ENCODE measurements around the gene METTL2A.
A peak's percentile ranks its signal among the peaks of the same experiment; 100 is the strongest.
"Not testable (repeated sequence)": the region's sequence is repeated elsewhere in the genome, so short reads cannot be mapped to it uniquely, and the experiment has no call there.

The METTL2A gene

GRCh38 chr17:62423647-62424461 lies at the start of gene METTL2A:
TSS of gene METTL2A (plus strand) at chr17:62423897. CDS start at chr17:62423903, 6 bp downstream.
- peak; percentile 57 to 58 for DNase-seq (ENCODE audit: low read depth in 2 of 2)

DNA sequence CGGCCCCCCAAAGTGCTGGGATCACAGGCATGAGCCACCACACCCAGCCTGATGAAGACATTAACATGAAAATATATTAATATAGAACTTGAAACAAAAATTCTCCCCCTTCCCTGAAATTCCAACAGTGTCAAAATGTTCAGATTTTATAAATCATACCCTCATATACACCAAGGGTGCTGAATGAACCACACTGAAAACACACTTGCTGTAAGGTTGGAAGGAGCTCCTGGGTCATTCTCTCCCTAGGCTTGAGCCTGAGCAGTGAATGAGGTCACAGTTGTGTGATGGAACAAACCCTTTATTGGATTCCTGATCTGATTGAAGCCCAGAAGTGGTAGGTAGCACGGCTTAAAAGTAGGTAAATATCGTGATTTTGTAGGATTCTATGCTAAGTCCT lies 43.4 kb upstream of the METTL2A start, which contains the start of gene EFCAB3:
TSS of gene EFCAB3 (plus strand) at position 301 of the 400 bp plus-strand sequence. CDS start 2,427 bp downstream, outside the sequence.
- DNase-seq (ENCODE audit: low read depth in 2 of 2), result no peak

DNA sequence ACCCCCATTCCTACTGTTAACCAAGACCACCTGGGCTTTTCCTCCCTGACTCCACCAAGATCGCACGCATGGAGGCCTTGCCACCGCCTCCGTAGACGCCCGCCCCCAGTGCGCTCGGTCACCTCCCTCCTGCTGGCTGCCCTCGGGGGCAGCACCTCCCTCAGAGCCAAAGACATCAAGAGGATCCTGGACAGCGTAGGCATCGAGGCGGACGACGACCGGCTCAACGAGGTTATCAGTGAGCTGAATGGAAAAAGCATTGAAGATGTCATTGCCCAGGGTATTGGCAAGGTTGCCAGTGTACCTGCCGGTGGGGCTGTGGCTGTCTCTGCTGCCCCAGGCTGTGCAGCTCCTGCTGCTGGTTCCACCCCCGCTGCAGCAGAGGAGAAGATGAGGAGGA lies 42.1 kb upstream of the METTL2A start:
- no peak for DNase-seq (ENCODE audit: low read depth in 2 of 2)

DNA sequence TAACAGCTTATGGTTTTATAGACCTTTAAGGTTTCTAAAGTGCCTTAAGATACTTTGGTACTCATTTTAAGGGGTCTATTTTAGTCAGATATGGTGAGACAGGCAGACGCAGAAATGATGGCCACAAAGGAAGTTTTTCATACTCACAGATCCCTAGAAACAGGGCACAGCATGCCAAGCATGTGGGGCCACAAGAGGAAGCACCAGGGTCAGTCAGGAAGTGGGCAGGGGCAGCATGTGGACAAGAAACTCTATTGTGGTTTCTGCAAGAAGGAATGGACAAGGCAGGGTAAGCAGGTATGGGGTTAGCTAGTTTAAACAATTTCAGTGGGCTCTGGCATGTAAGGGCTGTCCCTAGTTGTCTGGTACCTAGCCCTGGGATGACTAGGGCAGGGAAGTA lies 34.8 kb upstream of the METTL2A start:
- DNase-seq (ENCODE audit: low read depth in 2 of 2), result no peak

DNA sequence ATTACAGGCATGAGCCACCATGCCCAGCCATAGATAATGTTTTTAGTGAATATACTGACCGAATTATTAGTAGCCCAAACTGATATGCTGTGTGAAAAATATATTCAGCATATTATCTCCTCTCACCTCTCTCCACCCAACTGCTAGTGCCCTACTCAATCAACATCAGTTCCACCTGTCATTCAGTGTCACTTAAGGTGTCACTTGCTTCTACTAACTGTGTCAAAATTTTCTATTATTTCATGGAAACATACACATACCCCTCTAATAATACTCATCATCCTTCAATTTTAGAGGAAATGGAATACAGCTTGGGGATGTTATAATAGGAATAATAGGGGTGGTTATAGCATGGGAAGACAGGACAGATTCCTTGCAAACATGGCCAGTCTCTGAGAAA lies 30.8 kb upstream of the METTL2A start:
- DNase-seq (ENCODE audit: low read depth in 2 of 2), result no peak

DNA sequence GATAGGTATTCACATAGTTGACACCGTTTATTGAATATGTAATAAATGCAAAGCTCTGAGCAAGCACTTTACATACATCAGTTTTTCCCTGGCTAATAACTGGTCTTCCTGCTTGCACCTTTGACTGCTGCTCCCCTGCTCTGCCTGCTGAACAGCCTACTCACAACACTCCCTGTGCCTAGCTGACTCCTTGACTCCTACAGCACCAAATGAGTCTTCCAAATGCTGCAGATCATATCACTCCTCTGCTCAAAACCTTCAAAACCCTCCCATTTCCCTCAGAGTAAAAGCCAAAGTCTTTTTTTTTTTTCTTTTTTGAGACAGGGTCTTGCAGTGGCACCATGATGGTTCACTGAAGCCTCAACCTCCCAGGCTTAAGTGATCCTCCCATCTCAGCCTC lies 24.8 kb upstream of the METTL2A start:
- no peak for DNase-seq (ENCODE audit: low read depth in 2 of 2)

- DNase-seq (ENCODE audit: low read depth in 2 of 2), result no peak
Measured at GRCh38 chr17:62405451-62405850, 18.2 kb upstream of the METTL2A start.

GRCh38 chr17:62413090-62413489 lies 10.6 kb upstream of the METTL2A start:
- not testable (repeated sequence) for DNase-seq (ENCODE audit: low read depth in 2 of 2)

- not testable (repeated sequence) for DNase-seq (ENCODE audit: low read depth in 2 of 2)
Measured at GRCh38 chr17:62426214-62426613, 2.5 kb downstream of the METTL2A start.

- not testable (repeated sequence) for DNase-seq (ENCODE audit: low read depth in 2 of 2)
Measured at GRCh38 chr17:62435251-62435650, 11.6 kb downstream of the METTL2A start.

DNA sequence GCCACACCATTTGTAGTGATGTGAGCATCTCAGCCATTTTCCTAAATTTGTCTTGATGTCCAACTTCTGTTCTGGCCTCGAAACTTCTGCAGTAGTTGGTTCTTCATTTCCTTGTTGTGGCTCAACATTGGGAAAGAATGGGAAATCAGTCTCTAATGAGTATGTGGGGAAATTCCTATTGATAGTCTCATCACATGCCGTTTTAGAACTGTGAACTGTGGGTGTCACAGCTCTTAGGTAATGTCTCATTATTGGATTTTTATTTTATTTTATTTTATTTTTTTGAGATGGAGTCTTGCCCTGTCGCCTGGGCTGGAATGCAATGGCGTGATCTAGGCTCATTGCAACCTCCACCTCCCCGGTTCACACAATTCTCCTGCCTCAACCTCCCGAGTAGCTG lies 17.5 kb downstream of the METTL2A start:
- not testable (repeated sequence) for DNase-seq (ENCODE audit: low read depth in 2 of 2)

DNA sequence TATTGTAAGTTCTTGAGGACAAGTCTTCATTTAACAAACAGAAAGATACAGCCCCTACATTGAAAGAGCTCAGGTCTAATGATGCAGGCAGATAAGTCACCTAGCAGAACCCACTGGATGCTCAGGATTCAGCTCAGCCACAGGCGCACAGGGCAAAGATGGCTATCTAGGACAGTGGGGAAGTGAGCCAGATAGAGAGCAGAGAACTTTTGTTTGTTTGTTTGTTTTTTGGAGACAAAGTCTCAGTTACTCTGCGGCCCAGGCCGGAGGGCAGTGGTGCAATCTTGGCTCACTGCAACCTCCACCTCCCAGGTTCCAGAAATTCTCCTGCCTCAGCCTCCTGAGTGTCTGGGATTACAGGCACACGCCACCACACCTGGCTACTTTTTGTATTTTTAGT lies 20.4 kb downstream of the METTL2A start:
- DNase-seq (ENCODE audit: low read depth in 2 of 2), result no peak

DNA sequence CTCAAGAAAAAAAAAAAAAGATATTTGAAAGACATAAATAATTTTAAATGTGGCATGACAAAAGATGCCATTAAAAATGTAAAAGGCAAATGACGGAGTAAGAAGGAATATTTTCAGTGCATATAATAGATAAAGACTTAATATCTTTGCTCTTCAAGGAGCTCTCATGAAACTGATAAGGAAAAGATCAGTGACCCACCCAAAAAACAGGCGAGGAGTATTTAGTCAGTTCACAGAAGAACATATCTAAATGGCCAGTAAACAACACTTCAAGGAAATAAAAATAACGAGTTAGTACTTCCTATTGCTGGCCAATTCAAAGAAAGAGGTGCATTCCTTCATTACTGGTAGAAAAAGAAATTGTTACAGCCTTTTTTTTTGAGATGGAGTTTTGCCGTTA lies 22.1 kb downstream of the METTL2A start:
- DNase-seq (ENCODE audit: low read depth in 2 of 2), result not testable (repeated sequence)

- DNase-seq (ENCODE audit: low read depth in 2 of 2), result not testable (repeated sequence)
Measured at GRCh38 chr17:62452195-62452594, 28.5 kb downstream of the METTL2A start.

DNA sequence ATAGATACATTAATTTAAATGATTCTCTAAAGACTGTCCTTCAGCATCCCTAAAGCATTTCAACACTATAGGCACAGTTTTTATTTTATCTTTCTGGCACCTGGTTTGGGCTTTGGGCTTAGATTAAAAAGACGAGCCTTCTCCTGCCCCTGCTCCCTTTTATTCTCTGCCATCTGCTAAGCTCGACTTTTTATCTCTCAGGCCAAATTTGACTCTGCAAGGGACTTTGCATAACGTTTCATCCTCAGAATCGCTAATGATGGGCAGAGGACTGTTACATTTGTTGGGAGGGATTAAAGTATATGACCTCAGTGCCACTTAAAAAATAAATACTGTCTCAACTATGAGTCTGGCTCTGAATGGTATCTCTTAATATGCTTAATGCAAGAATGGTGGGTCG lies 29.3 kb downstream of the METTL2A start:
- DNase-seq (ENCODE audit: low read depth in 2 of 2), result not testable (repeated sequence)

- not testable (repeated sequence) for DNase-seq (ENCODE audit: low read depth in 2 of 2)
Measured at GRCh38 chr17:62453656-62454055, 30.0 kb downstream of the METTL2A start.

DNA sequence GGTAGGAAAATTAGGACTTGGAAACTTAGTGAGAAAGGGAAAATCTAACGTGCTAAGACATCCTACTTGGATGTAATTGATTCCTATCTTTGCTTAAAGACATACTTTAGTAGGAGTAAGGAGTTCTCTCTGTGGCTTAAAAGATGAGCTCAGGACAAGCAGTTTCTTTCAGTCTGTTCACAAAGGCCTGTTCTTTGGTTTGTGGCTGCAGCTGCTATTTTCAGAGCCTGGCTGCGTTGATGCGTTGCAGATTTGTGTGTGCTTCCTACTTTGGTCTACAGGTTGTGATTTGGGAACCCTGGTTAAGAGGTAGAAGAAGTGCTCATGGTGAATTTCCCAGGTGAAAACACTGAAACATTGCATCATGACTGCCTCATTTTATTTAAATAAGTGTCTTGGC lies 30.4 kb downstream of the METTL2A start:
- DNase-seq (ENCODE audit: low read depth in 2 of 2), result not testable (repeated sequence)

DNA sequence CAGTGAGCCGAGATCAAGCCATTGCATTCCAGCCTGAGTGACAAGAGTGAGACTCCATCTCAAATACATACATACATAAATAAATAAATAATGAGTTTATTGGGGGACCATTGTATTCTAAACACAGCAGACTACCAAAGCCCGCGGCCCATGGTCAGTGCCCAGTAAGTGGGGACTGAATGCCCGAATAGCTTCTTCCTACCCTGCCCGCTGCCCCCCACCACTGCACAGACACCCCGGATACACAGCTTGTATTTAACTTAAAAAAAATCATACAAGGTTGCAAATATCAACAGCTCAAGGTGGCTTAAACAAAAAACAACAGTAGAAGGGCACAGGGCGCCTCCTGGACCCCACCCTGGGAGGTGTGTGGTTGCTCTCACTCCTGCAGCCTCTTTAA lies 32.3 kb downstream of the METTL2A start:
- no peak for DNase-seq (ENCODE audit: low read depth in 2 of 2)

DNA sequence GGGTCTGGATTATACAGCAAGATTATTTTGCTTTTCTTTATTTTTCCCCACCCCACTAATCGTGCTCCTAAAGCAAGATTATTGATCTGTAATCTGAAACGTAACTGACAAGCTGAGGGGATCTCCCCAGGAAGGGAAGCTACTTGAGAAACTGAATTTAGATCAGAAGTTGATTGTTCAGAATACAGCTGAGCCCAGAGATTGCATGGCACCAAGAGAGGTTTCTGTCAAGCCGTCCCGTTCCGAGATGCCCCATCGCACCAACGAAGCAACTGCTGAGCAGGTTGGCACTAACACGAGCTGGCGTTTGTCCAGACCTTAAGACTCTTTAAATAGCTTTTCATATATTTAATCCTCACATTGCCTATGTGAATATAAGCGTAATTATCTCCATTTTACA lies 34.8 kb downstream of the METTL2A start:
- not testable (repeated sequence) for DNase-seq (ENCODE audit: low read depth in 2 of 2)

DNA sequence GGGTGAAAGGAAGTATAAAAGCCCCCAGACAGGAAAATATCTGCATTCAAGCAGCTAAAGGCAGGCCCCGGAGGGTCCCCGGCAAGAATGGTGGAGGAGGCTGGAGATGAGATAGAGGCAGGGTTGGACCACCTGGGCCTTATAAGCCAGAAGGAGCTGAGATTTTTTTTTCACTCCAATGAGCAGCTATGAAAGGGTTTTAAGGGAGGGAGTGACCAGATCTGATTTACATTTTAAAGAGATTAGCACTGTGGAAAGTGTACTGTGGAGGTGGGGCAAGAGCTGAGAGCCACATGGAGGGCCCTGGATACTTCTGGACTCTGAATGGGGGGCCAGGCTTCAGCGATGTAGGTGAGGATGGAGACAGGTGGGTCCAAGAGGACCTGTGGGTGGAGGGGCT lies 40.7 kb downstream of the METTL2A start:
- not testable (repeated sequence) for DNase-seq (ENCODE audit: low read depth in 2 of 2)

DNA sequence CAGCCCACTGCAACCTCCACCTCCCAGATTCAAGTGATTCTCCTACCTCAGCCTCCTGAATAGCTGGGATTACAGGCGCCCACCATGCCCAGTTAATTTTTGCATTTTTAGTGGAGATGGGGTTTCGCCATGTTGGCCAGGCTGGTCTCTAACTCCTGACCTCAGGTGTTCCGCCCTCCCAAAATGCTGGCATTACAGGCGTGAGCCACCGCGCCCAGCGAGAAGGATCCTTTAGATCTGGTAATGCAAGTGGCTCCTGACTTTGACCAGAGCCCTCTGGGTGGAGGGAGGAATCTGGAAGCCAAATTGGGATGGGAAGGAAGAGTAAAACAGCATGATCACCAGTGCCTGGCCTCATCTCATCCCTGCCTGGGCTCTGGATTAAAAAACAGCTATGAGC lies 41.6 kb downstream of the METTL2A start:
- DNase-seq (ENCODE audit: low read depth in 2 of 2), result not testable (repeated sequence)

GRCh38 chr17:62470666-62471379 lies 47.1 kb downstream of the METTL2A start:
- peak; percentile 41 to 49 for DNase-seq (ENCODE audit: low read depth in 2 of 2)

- not testable (repeated sequence) for DNase-seq (ENCODE audit: low read depth in 2 of 2)
Measured at GRCh38 chr17:62471380-62471880, 47.7 kb downstream of the METTL2A start.

Measured in stimulated activated CD4-positive, alpha-beta T cell treated with anti-CD3 and anti-CD28 coated beads, Interleukin-1b, Interleukin-23, amount 100 ng/mL, for 1 hour (primary cell).